Osteocyte (in vitro differentiated cells): Measurements from ENCODE around the gene NOTCH3. TPM values are rescaled to one million over a fixed set of nuclear protein-coding genes. Genes with fewer than 3 reads are reported as not detected.

Source experiments
- DNase-seq: peaks from one replicate; pipeline ENCODE4 v3.0.0; 2021; ENCODE audit warnings: mixed read lengths; ENCODE audit not compliant: unreplicated experiment; ENCODE audit errors: extremely low spot score
- H3K27ac Mint-ChIP-seq: one replicate; pipeline ENCODE4 v1.8.0; 2021; ENCODE audit warnings: mild to moderate bottlenecking, mixed read lengths; ENCODE audit not compliant: unreplicated experiment
- H3K27me3 Mint-ChIP-seq: one replicate; pipeline ENCODE4 v1.8.0; 2021; ENCODE audit warnings: mixed read lengths; ENCODE audit not compliant: unreplicated experiment
- H3K36me3 Mint-ChIP-seq: one replicate; pipeline ENCODE4 v1.8.0; 2021; ENCODE audit warnings: mixed read lengths; ENCODE audit not compliant: unreplicated experiment
- H3K4me1 Mint-ChIP-seq: one replicate; pipeline ENCODE4 v1.8.0; 2021; ENCODE audit warnings: mixed read lengths; ENCODE audit not compliant: unreplicated experiment
- H3K4me3 Mint-ChIP-seq: one replicate; pipeline ENCODE4 v1.8.0; 2021; ENCODE audit warnings: mild to moderate bottlenecking, moderate library complexity, mixed read lengths; ENCODE audit not compliant: unreplicated experiment
- H3K9me3 Mint-ChIP-seq: one replicate; pipeline ENCODE4 v1.8.0; 2021; ENCODE audit warnings: mixed read lengths; ENCODE audit not compliant: unreplicated experiment
- total RNA-seq: library from RNA; stranded (reverse); gene quantifications from 2 replicates; pipeline ENCODE4 v1.2.1, GENCODE V29; 2021
- TF ChIP-seq, protein P1 (sequence below): fragments of 200-600 bp; sonication (generic); IDR thresholded peaks from 2 replicates; pipeline ENCODE4 v1.5.0; 2021; ENCODE audit warnings: antibody characterized with exemption, mild to moderate bottlenecking, moderate library complexity

The NOTCH3 gene
- total RNA-seq, 1 donor from 2014 or later: 178 TPM

DNA sequence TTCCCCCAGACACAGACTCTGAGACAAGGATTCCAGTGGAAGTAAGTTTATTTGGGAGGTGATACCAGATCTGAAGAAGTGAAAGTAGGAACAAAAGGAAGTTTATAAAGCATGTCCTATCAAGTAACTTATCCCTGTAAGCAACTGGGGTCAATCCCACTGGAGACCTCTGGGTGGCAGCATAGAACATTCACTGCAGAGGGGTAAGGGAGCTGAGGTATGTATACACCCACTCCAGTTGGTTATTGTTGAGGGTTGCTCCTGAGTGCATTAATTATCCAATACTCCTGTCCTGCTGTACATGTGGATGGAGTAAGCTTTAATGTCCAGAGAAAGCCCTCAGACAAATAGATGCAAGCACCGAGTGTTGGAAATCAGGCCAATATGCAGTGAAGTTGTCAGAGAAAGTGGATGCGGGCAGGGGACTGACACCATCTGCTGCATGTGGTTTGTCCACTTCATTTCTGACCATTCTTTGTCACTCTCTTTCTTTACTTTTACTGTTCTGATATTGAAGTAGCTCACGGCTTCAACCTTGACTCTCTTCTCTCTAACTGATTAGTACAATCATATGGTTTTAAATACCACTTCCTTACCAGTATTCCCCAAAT lies 46.7 kb downstream of the NOTCH3 start:
- Mint-ChIP-seq H3K4me1 (no peaks in the 10 kb centered on the region), H3K4me3 (no peak overlapping the region), H3K36me3 (no peaks in the 10 kb centered on the region), H3K9me3 (no peaks in the 10 kb centered on the region), H3K27me3 (peaks cover 6% of the 10 kb centered on the region), H3K27ac (no peak overlapping the region)
- TF ChIP-seq, protein P1, sequence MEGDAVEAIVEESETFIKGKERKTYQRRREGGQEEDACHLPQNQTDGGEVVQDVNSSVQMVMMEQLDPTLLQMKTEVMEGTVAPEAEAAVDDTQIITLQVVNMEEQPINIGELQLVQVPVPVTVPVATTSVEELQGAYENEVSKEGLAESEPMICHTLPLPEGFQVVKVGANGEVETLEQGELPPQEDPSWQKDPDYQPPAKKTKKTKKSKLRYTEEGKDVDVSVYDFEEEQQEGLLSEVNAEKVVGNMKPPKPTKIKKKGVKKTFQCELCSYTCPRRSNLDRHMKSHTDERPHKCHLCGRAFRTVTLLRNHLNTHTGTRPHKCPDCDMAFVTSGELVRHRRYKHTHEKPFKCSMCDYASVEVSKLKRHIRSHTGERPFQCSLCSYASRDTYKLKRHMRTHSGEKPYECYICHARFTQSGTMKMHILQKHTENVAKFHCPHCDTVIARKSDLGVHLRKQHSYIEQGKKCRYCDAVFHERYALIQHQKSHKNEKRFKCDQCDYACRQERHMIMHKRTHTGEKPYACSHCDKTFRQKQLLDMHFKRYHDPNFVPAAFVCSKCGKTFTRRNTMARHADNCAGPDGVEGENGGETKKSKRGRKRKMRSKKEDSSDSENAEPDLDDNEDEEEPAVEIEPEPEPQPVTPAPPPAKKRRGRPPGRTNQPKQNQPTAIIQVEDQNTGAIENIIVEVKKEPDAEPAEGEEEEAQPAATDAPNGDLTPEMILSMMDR: peak; percentile 62
- DNase-seq: no peak

DNA sequence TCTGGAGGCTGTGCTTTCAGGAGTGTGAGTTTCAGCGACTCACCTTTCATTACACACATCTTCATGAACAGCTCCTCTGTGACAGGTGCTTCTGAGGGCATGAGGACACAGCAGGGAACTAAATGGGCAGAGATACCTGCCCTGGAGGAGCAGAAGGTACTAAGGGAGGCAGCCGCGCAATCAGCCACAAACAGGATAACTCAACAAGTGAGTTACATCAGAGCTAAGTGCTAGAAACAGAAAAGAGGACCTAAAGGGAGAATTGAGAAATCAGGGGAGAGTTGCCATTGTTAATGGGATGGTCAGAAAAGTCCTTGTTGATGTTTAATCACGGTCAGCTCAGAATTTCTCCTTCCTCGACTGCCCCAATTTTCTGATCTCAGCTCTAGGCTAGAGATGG lies 51.1 kb downstream of the NOTCH3 start:
- H3K36me3 Mint-ChIP-seq: no peaks in the 10 kb centered on the region
- DNase-seq: no peak
- TF ChIP-seq, protein P1: no peak
- H3K4me3 Mint-ChIP-seq: no peak overlapping the region
- no peaks in the 10 kb centered on the region for H3K9me3 Mint-ChIP-seq
- H3K27me3 Mint-ChIP-seq: peaks cover 10% of the 10 kb centered on the region
- H3K4me1 Mint-ChIP-seq: no peaks in the 10 kb centered on the region
- no peak overlapping the region for H3K27ac Mint-ChIP-seq

- TF ChIP-seq, protein P1: no peak
- DNase-seq: no peak
- Mint-ChIP-seq H3K4me1 (no peaks in the 10 kb centered on the region), H3K9me3 (no peaks in the 10 kb centered on the region), H3K36me3 (no peaks in the 10 kb centered on the region), H3K27ac (no peak overlapping the region), H3K27me3 (peaks cover 8% of the 10 kb centered on the region), H3K4me3 (no peak overlapping the region)
Observed at GRCh38 chr19:15147090-15147489, 53.7 kb downstream of the NOTCH3 start.

- Mint-ChIP-seq H3K4me3 (no peak overlapping the region), H3K4me1 (no peaks in the 10 kb centered on the region), H3K27me3 (peaks cover 3% of the 10 kb centered on the region), H3K27ac (no peak overlapping the region), H3K9me3 (no peaks in the 10 kb centered on the region), H3K36me3 (no peaks in the 10 kb centered on the region)
- TF ChIP-seq, protein P1: no peak
- no peak for DNase-seq
Observed at GRCh38 chr19:15144046-15144646, 56.6 kb downstream of the NOTCH3 start.

DNA sequence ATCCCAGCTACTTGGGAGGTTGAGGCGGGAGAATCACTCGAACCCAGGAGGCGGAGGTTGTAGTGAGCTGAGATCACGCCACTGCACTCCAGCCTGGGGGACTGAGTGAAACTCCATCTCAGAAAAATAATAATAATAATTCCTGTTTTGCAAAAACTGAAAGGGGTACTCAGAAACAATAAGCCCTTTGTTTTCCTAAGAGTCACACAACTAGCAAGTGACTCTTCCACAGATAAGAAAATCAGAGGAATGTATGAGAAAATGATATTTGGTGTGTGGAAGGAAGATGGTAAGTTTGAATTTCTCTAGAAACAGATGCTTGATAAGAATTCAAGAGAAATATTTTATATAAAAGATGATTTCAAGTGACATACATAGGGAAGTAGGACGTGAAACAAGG lies 58.5 kb downstream of the NOTCH3 start:
- DNase-seq: no peak
- Mint-ChIP-seq H3K4me1 (peaks cover 9% of the 10 kb centered on the region), H3K9me3 (no peaks in the 10 kb centered on the region), H3K36me3 (no peaks in the 10 kb centered on the region), H3K27me3 (no peaks in the 10 kb centered on the region), H3K27ac (no peak overlapping the region), H3K4me3 (no peak overlapping the region)
- TF ChIP-seq, protein P1: no peak
